Eye (tissue), 1 donor: Measurements from ENCODE around the gene NT5DC4.

Experiments
- DNase-seq: peaks from one replicate; pipeline ENCODE4 v3.0.0-alpha.2; 2015

Gene NT5DC4

DNA sequence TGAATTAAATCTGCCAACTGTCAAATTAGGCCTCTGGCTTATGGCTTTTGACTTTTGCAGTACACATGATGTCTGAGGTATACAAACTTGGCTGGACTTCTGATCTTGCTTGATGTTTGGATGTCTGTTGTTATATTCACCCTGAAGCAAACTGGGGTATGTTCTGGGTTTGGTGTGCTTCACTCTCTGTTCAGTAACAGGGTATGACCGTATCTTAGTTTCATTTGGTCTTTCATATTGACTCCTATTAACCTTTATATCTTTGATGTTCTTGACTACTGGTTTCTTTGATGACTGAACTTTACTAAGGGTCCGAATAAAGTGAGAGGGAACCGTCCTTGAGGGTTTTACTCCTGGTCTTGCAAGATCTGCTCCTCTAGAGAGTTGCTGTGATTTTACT, 35.4 kb downstream of the NT5DC4 start:
- DNase-seq = no peak

DNA sequence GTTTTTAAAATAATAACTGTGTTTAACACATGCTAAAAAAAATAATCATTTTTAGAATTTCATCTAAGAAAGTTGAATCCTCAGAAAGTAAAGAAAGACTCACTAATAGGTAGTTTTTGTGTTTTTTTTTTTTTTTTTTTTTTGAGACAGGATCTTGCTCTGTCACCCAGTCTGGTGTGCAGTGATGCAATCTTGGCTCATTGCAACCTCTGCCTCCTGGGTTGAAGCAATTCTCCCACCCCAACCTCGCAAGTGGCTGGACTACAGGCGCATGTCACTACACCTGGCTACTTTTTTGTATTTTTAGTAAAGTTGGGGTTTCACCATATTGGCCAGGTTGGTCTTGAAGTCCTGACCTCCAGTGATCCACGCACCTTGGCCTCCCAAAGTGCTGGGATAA, 36.4 kb downstream of the NT5DC4 start:
- DNase-seq = no peak

DNA sequence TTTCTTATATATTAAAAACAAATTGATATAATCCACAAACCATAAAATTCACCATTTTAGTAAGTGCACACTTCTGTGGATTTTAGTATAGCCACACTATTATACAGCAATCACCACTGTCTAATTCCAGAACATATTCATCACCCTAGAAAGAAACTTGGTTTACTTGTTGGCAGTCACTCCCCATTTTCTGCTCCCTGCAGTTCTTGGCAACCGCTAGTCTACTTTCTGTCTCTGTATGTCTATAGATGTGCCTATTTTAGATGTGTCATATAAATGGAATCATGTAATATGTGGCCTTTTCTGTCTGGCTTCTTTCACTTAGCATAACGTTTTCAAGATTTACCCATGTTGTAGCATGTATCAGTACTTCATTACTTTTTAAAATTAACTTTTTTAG, 37.9 kb downstream of the NT5DC4 start:
- DNase-seq = no peak

- DNase-seq = no peak
Observed at GRCh38 chr2:112760149-112760548, 39.3 kb downstream of the NT5DC4 start.

GRCh38 chr2:112762276-112762675, 41.5 kb downstream of the NT5DC4 start:
- no peak for DNase-seq

GRCh38 chr2:112764071-112765044, 43.5 kb downstream of the NT5DC4 start, which contains the start of gene CKAP2L:
Gene CKAP2L (minus strand): TSS chr2:112764609. CDS start chr2:112764598, 11 bp downstream.
- peak; percentile 99 for DNase-seq

DNA sequence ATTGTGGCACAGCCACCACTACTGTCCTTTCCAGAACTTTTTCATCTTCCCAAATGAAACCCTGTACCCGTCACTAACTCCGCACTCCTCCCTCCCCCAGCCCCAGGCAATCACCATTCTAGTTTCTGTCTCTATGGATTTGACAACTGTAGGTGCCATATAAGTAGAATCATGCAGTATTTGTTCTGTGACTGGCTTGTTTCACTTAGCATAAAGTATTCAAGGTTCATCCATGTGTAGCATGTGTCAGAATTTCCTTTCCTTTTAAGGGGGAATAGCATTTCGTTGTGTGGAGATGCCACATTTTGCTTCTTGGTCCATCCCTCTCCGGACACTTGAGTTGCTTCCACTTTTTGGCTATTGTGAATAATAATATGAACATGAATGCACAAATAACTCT, 44.4 kb downstream of the NT5DC4 start:
- no peak for DNase-seq

DNA sequence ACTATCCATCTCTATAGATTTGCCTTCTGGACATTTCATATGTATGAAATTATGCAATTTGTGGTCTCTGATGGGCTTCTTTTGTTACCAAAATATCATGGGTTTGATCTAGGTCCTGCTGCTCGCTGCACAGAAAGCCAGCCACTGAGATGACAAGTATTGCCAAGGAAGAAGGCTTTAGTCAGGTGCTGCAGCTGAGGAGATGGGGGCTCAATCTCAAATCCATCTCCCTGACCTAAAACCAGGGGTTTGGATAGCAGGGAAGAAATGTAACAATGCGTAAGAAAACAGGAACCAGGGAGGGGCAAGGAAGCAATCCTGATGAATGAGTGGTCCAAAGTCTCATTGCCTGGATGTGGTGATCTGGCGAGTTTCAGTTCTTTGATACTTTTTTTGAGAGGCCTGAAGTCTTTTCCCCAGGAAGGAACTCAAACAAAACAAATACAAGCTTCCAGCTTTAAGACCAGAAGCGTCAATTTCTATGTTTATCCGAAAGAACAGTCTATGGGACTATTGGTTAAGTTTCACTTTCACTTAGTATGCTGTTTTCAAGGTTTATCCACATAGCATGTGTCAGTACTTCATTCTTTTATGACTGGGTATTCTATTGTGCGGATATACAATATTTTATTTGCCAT, 47.0 kb downstream of the NT5DC4 start:
- no peak for DNase-seq

DNA sequence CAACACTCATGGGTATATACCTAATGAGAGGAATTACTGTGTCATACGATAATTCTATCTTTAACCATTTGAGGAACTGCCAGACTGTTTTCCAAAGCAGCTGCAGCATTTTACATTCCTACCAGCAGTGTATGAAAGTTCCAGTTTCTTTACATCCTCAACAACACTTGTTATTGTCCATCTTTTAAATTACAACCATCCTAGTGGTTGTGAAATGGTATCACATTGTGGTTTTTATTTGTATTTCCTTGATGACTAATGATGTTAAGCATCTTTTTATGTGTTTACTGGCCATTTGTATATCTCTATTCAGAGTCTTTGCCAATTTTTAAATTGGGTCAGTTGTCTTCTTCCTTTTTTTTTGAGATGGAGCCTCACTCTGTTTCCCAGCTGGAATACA, 47.6 kb downstream of the NT5DC4 start:
- DNase-seq = no peak

DNA sequence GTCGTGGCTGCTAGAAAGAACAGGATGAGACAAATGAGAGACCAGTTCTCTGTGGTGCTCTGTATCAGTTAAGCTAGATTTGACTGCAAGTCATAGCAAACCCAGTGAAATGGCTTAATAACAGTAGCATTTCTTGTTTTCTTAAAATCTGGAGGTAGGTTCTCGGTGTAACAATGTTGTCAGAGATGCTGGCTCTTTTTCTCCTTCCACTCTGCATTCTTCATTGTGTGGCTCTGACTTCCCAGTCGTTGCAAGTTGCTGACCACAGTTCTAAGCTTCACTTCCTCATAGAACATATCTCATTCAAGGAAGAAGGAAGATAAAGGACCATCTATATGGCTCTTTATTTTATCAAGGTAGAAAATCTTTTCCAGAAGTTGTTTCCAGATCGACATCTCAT, 51.5 kb downstream of the NT5DC4 start:
- DNase-seq = no peak

DNA sequence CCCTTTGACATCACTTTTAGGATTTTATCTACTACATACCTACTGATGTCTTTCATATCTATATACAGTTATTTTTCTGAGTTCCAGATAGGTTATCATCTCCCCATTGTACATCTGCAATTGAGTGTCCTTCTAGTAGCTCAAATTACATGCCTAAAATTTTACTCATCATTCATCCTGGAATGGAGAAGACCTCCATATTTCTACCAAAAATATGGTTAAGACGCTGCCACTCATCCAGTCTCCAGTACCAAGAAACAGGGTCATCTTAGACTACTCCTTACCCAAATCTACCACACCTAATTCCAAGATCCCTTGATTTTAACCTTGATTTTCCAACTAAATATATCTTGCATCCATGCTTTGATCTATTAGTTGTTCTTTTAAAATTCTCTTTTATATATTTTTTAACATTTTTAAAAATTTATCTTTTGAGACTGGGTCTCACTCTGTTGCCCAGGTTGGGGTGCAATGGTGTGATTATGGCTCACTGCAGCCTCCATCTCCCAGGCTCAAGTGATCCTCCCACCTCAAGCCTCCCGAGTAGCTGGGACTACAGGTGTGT, 52.2 kb downstream of the NT5DC4 start:
- DNase-seq = no peak

GRCh38 chr2:112773556-112773955, 52.7 kb downstream of the NT5DC4 start:
- DNase-seq = no peak

DNA sequence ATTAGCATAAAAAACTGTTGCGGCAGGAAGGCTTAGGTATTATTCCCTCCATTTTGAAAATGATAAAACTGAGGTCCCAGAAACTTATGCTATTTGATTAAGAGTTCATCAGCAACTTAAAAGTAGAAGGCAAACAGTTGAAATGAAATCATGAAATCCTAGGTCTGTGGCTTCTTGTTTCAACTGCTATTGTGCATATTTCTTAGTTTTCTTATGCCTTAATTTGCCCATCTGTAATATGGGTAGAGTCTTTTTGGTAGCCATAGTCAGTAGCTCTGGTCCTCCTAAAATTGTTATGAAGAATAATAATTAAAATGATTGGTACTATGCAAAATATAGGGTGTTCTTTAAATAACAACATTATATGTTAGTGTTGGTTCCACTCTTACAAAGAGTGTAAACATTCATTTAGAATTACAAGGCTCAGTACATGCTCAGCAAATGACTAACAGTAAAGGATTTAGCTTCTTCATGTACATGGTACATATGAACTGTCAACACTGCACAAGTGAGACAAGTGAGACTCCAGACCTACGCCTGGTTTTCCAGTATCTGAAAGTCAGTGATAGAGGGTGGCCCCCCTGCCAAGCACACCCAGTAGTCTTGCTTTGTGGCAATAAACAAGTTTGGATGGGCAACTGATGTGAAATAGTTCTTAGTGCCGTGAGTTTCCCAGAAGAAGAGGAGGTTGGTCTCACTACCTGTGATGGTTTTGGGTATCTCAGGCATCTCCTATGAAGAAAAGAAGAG, 53.9 kb downstream of the NT5DC4 start:
- DNase-seq = no peak

DNA sequence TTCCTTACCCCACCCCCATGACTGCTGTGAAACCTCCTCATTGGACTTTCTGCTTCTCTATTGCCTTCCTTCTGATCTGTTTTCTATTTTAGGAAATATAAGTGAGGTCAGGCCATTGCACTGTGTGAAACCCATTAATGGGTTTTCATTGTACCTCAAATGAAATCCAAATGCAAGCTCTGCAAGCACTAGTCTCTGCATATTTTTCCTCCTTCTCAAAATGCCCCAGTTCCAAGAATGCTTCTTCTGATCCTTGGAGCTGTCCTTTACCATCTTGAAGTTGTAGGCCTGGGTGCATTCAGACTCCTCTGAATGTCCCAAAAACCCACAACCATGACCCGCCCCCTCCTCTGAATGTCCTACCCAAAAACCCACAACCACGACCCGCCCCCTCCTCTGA, 55.3 kb downstream of the NT5DC4 start:
- no peak for DNase-seq

GRCh38 chr2:112777036-112777435, 56.2 kb downstream of the NT5DC4 start:
- DNase-seq = no peak

GRCh38 chr2:112779598-112779997, 58.8 kb downstream of the NT5DC4 start:
- no peak for DNase-seq

DNA sequence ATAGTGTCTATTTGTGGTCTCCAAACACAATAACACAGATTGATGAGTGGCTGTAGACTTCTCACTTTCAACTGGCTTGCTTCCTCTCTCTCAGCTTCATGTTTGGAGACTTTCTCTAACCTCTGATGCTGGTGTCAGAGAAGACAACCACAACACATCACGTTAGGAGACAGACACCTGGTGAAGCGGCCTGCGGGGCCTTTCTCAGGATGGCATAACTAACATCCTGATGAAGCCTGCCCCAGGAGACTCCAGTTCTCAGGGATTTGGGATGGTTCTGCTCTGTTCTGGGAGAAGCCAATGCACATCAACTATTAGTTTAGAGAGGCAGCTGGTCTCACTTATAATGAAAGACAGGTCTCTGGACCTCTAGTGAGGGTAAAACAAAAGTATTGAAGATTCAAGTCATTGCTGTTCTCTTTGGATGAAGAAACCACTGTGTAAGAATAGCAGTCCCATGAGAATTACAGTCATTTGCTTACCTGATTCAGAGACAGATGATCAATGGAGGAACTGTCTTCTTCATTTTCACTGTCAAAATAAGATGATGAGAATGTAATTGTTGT, 61.5 kb downstream of the NT5DC4 start:
- DNase-seq = no peak

GRCh38 chr2:112783187-112783714, 62.4 kb downstream of the NT5DC4 start:
- DNase-seq = no peak

- DNase-seq = no peak
Observed at GRCh38 chr2:112784199-112785189, 63.7 kb downstream of the NT5DC4 start, which contains the start of gene IL1A. Gene IL1A (minus strand): TSS chr2:112784493. CDS start chr2:112783770, 723 bp downstream.

DNA sequence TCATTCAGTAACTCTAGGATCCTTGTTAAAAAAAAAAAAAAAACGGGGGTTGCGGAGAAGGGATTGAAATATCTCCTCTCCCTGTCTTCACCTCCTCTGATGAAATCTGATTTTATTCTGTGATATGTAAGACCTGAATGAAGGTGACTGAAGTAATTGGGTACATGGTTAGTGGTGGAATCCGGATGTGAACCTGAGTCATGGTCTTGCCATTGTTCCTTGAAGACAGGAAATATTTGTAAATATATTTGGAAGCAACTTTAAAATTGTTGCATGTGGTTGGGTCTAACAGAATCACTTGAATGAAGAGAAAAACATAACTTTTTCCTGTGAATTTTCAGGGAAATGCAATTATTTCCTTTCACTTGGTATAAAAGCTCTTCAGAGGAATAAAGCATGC, 66.5 kb downstream of the NT5DC4 start:
- no peak for DNase-seq
